Myocyte (in vitro differentiated cells): ENCODE measurements around the gene GJA3. TPM values are rescaled to one million over a fixed set of nuclear protein-coding genes. Genes with fewer than 3 reads are reported as not detected.

Experiments used
- DNase-seq: peaks from one replicate; pipeline ENCODE4 v3.0.0-alpha.2; 2012; ENCODE audit warnings: low read depth
- total RNA-seq: library from RNA; depleted of rRNA; stranded (reverse); fragments of >200 nt; gene quantifications from 2 replicates; pipeline ENCODE4 v1.2.3, GENCODE V29; 2014

Gene GJA3
- total RNA-seq, 1 donor from 2014 or later, result 0.59 TPM

- no peak for DNase-seq
Measured at GRCh38 chr13:20101467-20102316, 59.2 kb downstream of the GJA3 start.

DNA sequence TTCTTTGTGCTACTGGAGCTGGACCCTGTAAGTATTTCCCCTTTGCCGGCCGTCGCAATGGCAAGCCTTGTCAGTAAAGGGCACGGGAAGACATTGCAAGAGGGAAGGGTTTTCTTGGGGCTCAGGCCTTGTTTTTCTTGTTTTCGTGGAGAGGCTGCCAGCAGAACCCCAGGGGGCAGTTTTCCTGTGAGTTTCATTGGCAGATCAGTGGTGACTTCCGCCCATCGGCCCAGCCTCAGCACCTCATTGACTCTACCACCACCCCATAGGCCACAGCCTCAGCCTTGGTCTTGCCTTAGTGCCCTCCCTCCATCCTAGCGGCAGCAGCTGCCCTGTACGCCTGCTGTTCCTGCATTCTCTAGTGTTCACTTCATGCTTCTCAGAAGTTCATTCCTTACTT, 61.5 kb downstream of the GJA3 start:
- DNase-seq, result no peak

DNA sequence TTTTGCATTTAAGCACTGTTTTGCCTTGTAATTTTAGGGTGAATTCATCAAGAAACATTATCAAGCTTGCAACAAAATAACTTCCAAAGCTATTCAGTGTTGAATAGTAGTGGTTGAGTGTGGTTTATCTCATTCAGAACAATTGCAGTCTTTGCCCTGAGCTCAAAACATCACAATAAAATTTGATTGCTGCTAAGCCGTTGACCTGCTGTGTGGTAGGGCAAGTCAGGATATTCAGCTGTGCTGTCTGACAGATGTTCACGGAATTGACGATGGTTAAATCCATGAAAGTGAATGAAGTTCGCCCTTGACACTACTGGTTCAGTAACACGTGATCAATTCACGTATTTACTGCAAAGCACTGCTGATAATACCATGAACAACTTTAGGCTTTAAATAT, 66.9 kb downstream of the GJA3 start:
- no peak for DNase-seq

- no peak for DNase-seq
Measured at GRCh38 chr13:20090349-20090748, 70.5 kb downstream of the GJA3 start.

Other genes with a start within 250 kb of the GJA3 start
- 97.3 and 98.3 TPM in 2 replicates for gene ZMYM2, start 202.3 kb downstream of the GJA3 start, total RNA-seq
- 0.05 and 0.40 TPM in 2 replicates for gene GJB2, start 31.9 kb upstream of the GJA3 start, total RNA-seq
- not detected in 2 replicates for gene GJB6, start 71.3 kb upstream of the GJA3 start, total RNA-seq